Neural cell (in vitro differentiated cells): Measurements from ENCODE around the gene COA3. TPM values are rescaled to one million over a fixed set of nuclear protein-coding genes. Genes with fewer than 3 reads are reported as not detected.

ENCODE experiments used
- H2AFZ ChIP-seq: fragments of 200-600, 300-800 bp; sonication (generic), shearing (Covaris generic); 2 replicates; pipeline ENCODE4 v1.6.0; 2014; ENCODE audit warnings: low read depth, mild to moderate bottlenecking, antibody characterized with exemption, low read length, moderate library complexity
- H3F3A ChIP-seq: fragments of 200-600 bp; shearing (Covaris generic); 2 replicates; pipeline ENCODE4 v1.6.1; 2016; ENCODE audit warnings: mild to moderate bottlenecking, moderate library complexity, mixed read lengths, antibody characterized with exemption, low read length; ENCODE audit not compliant: insufficient read depth, poor library complexity, severe bottlenecking
- H3K27ac ChIP-seq: fragments of 200-600, 300-800 bp; sonication (generic), shearing (Covaris generic); 2 replicates; pipeline ENCODE4 v1.5.1; 2014; ENCODE audit warnings: mild to moderate bottlenecking, low read length, moderate library complexity
- H3K27me3 ChIP-seq: fragments of 300-800, 200-600 bp; sonication (generic), shearing (Covaris generic); 2 replicates; pipeline ENCODE4 v1.6.0; 2014; ENCODE audit warnings: mild to moderate bottlenecking, low read depth, low read length, moderate library complexity; ENCODE audit not compliant: insufficient read depth
- H3K36me3 ChIP-seq: fragments of 300-800, 200-600 bp; sonication (generic), shearing (Covaris generic); 2 replicates; pipeline ENCODE4 v1.5.1; 2014; ENCODE audit warnings: mild to moderate bottlenecking, antibody characterized with exemption, low read length, moderate library complexity; ENCODE audit not compliant: insufficient read depth
- H3K4me2 ChIP-seq: fragments of 300-800, 200-600 bp; sonication (generic), shearing (Covaris generic); 2 replicates; pipeline ENCODE4 v1.6.0; 2014; ENCODE audit warnings: mild to moderate bottlenecking, low read length
- H3K4me3 ChIP-seq: fragments of 300-800, 200-600 bp; sonication (generic), shearing (Covaris generic); 2 replicates; pipeline ENCODE4 v1.5.1; 2014; ENCODE audit warnings: mild to moderate bottlenecking, low read length, moderate library complexity
- H3K79me2 ChIP-seq: fragments of 200-600 bp; shearing (Covaris generic); replicated peaks from 2 replicates; pipeline ENCODE4 v1.6.0; 2014; ENCODE audit warnings: mild to moderate bottlenecking, low read length, moderate library complexity; ENCODE audit not compliant: insufficient read depth
- H3K9ac ChIP-seq: fragments of 300-800, 200-600 bp; sonication (generic), shearing (Covaris generic); 2 replicates; pipeline ENCODE4 v1.6.1; 2016; ENCODE audit warnings: mild to moderate bottlenecking, low read length, mixed read lengths
- H3K9me2 ChIP-seq: fragments of 200-600 bp; shearing (Covaris generic); 2 replicates; pipeline ENCODE4 v1.6.1; 2016; ENCODE audit warnings: mild to moderate bottlenecking, low read length, mixed read lengths; ENCODE audit not compliant: insufficient read depth
- H3K9me3 ChIP-seq: fragments of 200-600, 300-800 bp; sonication (generic), shearing (Covaris generic); 2 replicates; pipeline ENCODE4 v1.6.1; 2016; ENCODE audit warnings: mild to moderate bottlenecking, mixed run types, low read length, moderate library complexity, mixed read lengths
- H4K20me1 ChIP-seq: fragments of 200-600 bp; shearing (Covaris generic); 2 replicates; pipeline ENCODE4 v1.6.1; 2016; ENCODE audit warnings: mild to moderate bottlenecking, mixed run types; ENCODE audit not compliant: insufficient read depth
- CTCF ChIP-seq: fragments of 450-650 bp; IDR thresholded peaks from 2 replicates; pipeline ENCODE4 v1.5.1; 2014; ENCODE audit warnings: antibody characterized with exemption, mild to moderate bottlenecking, moderate library complexity; ENCODE audit not compliant: poor library complexity, severe bottlenecking
- EP300 ChIP-seq: fragments of 450-650 bp; conservative IDR thresholded peaks from 2 replicates; pipeline ENCODE4 v1.6.1; 2014; ENCODE audit warnings: antibody characterized with exemption, mild to moderate bottlenecking, moderate library complexity; ENCODE audit not compliant: poor library complexity, severe bottlenecking
- EZH2 ChIP-seq: fragments of 200-600, 300-800 bp; shearing (Covaris generic), sonication (generic); IDR thresholded peaks from 2 replicates; pipeline ENCODE4 v1.6.1; 2014; ENCODE audit warnings: antibody characterized with exemption, low read length, borderline replicate concordance, mild to moderate bottlenecking; ENCODE audit not compliant: insufficient read depth, poor library complexity, severe bottlenecking
- MXI1 ChIP-seq: fragments of 450-650 bp; conservative IDR thresholded peaks from 2 replicates; pipeline ENCODE4 v1.6.1; 2014; ENCODE audit warnings: antibody characterized with exemption, mild to moderate bottlenecking; ENCODE audit not compliant: poor library complexity, severe bottlenecking
- POLR2AphosphoS5 ChIP-seq: IDR thresholded peaks from 2 replicates; pipeline ENCODE4 v1.6.1; 2012
- RAD21 ChIP-seq: fragments of 450-650 bp; conservative IDR thresholded peaks from 2 replicates; pipeline ENCODE4 v1.6.1; 2014; ENCODE audit warnings: antibody characterized with exemption, mild to moderate bottlenecking, moderate library complexity
- REST ChIP-seq: IDR thresholded peaks from 2 replicates; pipeline ENCODE4 v1.6.1; 2012; ENCODE audit warnings: borderline replicate concordance
- SMC3 ChIP-seq: fragments of 450-650 bp; conservative IDR thresholded peaks from 2 replicates; pipeline ENCODE4 v1.6.1; 2014; ENCODE audit warnings: antibody characterized with exemption, mild to moderate bottlenecking, moderate library complexity; ENCODE audit not compliant: poor library complexity
- TAF1 ChIP-seq: IDR thresholded peaks from 2 replicates; pipeline ENCODE4 v1.6.1; 2012; ENCODE audit warnings: low read depth
- polyA plus RNA-seq: library from polyadenylated mRNA; depleted of rRNA; stranded (reverse); fragments of >200 nt; gene quantifications from 2 replicates; pipeline ENCODE4 v1.2.3, GENCODE V29; 2014

The COA3 gene
- polyA plus RNA-seq, 1 donor from 2014 or later, result 234 TPM

DNA sequence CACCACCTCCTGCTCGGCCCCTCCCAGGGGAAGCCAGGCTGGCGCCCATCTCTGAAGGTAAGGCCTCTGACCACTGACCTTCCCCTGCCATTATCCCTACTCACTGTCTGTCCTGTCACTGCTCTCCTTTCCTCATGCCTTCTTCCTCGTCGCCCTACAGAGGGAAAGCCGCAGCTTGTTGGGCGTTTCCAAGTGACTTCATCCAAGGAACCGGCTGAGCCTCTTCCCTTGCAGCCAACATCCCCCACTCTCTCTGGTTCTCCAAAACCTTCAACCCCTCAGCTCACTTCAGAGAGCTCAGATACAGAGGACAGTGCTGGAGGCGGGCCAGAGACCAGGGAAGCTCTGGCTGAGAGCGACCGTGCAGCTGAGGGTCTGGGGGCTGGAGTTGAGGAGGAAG is 3.0 kb downstream of the COA3 start:
- Histone ChIP-seq H3K79me2 (peaks cover 14% of the 10 kb centered on the region), H3K4me3 (no peak overlapping the region), H3K9ac (no peak overlapping the region), H3K36me3 (no peaks in the 10 kb centered on the region), H3K9me2 (no peaks in the 10 kb centered on the region), H4K20me1 (no peaks in the 10 kb centered on the region), H3K27me3 (no peaks in the 10 kb centered on the region), H3K4me2 (no peak overlapping the region), H3K27ac (no peak overlapping the region), H3K9me3 (no peaks in the 10 kb centered on the region), H3F3A (no peaks in the 10 kb centered on the region), H2AFZ (no peak overlapping the region)
- no peak for TF ChIP-seq TAF1
- TF ChIP-seq SMC3, result no peak
- TF ChIP-seq EP300, result no peak

GRCh38 chr17:42795061-42795460 is 3.4 kb downstream of the COA3 start:
- H3K9ac ChIP-seq, result no peak overlapping the region
- H3K27me3 ChIP-seq, result no peaks in the 10 kb centered on the region
- peaks cover 14% of the 10 kb centered on the region for H3K79me2 ChIP-seq
- no peak overlapping the region for H2AFZ ChIP-seq
- no peaks in the 10 kb centered on the region for H4K20me1 ChIP-seq
- no peak overlapping the region for H3K4me3 ChIP-seq
- H3K27ac ChIP-seq, result no peak overlapping the region
- no peaks in the 10 kb centered on the region for H3F3A ChIP-seq
- no peaks in the 10 kb centered on the region for H3K9me2 ChIP-seq
- H3K9me3 ChIP-seq, result no peaks in the 10 kb centered on the region
- H3K36me3 ChIP-seq, result no peaks in the 10 kb centered on the region
- no peak overlapping the region for H3K4me2 ChIP-seq
- TF ChIP-seq CTCF, result no peak
- TF ChIP-seq SMC3, result no peak
- no peak for TF ChIP-seq EZH2
- no peak for TF ChIP-seq POLR2AphosphoS5
- no peak for TF ChIP-seq EP300
- TF ChIP-seq MXI1, result no peak
- no peak for TF ChIP-seq RAD21
- no peak for TF ChIP-seq REST
- no peak for TF ChIP-seq TAF1

GRCh38 chr17:42792545-42792944 is 6.0 kb downstream of the COA3 start:
- H3F3A ChIP-seq, result no peaks in the 10 kb centered on the region
- H4K20me1 ChIP-seq, result no peaks in the 10 kb centered on the region
- TF ChIP-seq POLR2AphosphoS5 (no peak), RAD21 (no peak), MXI1 (no peak), EZH2 (no peak), EP300 (no peak), TAF1 (no peak), CTCF (no peak), SMC3 (no peak), REST (no peak)

More at GRCh38 chr17:42792545-42792944, 6.0 kb downstream of the COA3 start:
- H3K9ac ChIP-seq, result no peak overlapping the region
- H3K9me3 ChIP-seq, result no peaks in the 10 kb centered on the region
- no peak overlapping the region for H3K27ac ChIP-seq
- H3K27me3 ChIP-seq, result no peaks in the 10 kb centered on the region
- no peaks in the 10 kb centered on the region for H3K9me2 ChIP-seq
- H3K36me3 ChIP-seq, result no peaks in the 10 kb centered on the region
- no peak overlapping the region for H3K4me3 ChIP-seq
- H2AFZ ChIP-seq, result no peak overlapping the region
- H3K4me2 ChIP-seq, result no peak overlapping the region
- H3K79me2 ChIP-seq, result peaks cover 4% of the 10 kb centered on the region
